ENCODE data around the gene DNAJC4.
A peak's percentile ranks its signal among the peaks of the same experiment; 100 is the strongest.

DNAJC4 gene

GRCh38 chr11:64261556-64262080 is 31.3 kb downstream of the DNAJC4 start:
- no peak for DNase-seq

DNA sequence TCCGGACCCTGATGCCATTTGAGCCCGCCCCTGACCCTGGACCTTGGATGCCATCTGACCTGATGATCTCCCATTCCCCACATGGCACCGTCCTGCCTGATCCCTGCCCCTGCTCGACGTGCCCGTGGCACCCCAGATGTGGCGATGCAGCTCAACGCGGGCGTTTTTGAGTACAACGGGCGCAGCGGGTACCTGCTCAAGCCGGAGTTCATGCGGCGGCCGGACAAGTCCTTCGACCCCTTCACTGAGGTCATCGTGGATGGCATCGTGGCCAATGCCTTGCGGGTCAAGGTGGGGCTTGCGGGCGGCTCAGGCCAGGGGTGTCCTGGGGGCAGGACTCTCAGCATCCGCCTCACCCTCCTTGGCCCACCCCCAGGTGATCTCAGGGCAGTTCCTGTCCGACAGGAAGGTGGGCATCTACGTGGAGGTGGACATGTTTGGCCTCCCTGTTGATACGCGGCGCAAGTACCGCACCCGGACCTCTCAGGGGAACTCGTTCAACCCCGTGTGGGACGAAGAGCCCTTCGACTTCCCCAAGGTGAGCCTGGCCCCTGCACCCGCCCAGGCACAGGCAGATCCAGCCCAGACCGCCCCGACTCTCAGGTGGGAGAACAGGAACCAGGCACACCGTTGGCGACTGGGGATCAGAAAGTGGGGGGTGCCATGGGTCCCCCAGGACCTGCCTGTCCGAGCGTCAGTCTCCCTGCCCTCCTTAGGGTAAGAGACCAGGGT is 32.1 kb downstream of the DNAJC4 start:
- DNase-seq = no peak

GRCh38 chr11:64263021-64263946 is 32.9 kb downstream of the DNAJC4 start:
- DNase-seq = no peak

DNA sequence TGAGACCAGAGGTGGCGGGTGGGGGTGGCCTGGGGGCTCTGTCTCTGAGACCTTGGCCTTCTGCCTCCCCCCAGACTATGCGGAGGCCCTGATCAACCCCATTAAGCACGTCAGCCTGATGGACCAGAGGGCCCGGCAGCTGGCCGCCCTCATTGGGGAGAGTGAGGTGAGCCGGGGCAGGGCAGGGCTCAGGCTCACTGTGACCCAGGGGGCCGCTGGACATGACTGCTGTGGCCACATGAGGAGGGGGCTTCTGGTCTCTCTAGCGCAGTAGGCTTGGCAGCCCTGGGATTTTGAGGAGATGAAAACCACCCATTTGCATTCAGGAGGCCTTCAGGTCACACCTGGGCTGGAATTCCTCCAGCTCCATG is 33.6 kb downstream of the DNAJC4 start:
- DNase-seq = no peak

DNA sequence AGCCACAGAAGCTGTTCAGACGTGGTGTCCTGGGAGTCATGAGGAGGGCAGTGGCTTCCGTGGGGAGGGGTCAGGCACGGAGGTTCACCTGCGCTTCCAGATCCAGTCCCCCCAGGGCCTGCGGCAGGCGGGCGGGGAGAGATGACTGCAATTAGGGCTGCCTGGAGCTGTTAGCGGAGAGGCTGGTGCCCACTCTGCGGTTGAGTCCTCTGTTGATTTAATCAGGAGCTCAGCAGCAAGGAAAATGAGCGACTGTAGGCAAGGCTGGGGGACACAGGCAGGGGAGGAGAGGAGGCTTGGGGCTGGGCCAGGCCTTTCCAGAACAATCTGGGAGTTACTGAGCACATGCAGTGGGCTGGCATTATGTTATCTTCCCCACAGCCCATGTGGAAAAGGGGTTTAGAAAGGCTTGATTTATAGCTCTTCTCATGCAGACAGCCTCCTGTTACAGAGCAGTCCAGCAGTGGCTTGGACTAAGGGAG is 34.1 kb downstream of the DNAJC4 start:
- DNase-seq = no peak

- no peak for DNase-seq
Observed at GRCh38 chr11:64265176-64266160, 35.1 kb downstream of the DNAJC4 start.

GRCh38 chr11:64266339-64266738 is 36.0 kb downstream of the DNAJC4 start:
- no peak for DNase-seq

DNA sequence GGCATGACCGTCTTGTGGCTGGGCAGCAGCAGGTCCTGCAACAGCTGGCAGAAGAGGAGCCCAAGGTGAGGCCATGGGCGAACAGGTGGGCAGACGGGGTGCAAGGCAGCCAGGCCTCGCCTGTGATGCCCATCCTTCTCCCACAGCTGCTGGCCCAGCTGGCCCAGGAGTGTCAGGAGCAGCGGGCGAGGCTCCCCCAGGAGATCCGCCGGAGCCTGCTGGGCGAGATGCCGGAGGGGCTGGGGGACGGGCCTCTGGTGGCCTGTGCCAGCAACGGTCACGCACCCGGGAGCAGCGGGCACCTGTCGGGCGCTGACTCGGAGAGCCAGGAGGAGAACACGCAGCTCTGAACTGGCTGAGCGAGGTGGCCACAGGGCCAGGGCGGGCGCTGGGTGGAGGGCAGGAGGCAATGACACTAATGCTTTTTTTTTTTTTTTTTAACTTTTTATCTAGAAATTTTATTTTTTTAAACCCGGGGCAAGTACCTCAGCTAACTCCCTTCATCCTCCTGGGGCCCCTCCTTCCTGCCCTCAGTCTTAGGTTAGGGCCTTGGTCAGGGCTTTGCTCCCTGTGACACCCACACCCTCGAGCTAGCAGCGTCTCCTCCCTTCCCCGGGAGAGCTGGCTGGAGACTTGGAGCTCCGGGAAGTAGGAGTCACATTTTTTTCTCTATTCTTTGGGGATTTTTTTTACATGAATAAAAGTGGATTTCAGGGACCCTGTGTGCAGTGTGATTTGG is 37.0 kb downstream of the DNAJC4 start:
- DNase-seq = no peak

GRCh38 chr11:64268025-64268892 is 37.9 kb downstream of the DNAJC4 start:
- peak; percentile 77 for DNase-seq

DNA sequence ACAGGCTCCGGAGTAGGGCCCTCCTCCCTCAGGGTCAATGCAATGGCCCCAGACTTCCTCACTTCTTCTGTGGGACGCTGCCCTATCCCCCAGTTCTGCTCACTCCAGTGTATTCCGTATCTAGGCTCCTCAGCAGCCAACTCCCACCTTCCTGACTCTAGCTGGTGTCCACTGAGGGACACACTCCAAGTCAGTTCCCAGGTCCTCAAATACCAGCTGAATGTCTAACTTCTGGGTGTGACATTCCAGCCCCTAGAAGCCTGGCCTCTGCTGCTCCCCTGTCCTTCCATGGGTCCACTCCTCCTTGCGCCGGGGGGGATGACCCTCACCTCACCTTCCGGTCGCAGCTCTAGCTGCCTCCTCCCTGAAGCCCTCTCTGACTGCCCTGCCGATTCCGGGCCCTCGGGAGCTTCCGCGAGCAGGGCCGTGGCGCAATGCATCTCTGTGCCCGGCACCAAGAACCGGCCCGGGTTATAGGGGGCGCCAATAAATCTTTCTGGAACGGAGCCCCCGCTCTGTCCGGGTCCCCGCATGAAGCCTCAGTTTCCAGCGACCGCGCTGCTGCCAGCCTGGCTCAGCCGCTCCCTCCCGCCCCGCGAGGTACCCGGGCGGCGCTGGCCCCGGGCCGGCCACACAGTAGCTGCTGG is 38.7 kb downstream of the DNAJC4 start:
- DNase-seq = peak; percentile 73

DNA sequence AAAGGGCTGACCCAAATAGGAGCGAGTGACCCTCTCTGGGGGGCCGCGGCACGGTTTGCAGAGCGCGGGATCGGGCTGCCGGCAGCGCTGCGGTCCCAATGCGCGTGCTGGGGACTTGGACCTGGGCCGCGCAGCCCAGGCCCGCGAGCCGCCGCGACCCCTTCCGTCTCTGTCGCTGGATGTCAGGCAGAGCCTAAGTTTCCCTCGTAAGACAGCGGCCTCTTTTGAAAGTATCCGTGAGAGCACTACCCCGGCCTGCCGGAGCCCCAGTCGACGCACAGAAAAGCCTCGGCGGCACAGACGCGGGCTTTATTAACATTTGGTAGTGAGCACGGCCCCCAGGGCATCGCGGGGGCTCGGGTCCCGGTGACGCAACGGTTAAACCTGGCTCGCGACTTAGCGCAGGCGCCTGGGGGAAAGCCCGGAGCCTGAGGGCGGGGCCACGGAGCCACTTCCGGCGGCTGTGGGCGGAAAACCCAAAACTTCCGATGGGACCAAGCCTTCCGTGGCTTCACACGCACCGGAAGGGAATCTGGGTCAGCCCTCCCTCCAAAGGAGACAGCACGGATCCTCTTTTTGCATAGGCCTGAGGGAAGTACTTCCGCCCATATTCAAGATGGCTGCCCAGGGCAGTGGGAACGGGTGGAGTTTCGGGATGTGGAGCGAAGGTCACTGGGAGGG is 39.3 kb downstream of the DNAJC4 start:
- peak; percentile 99 for DNase-seq

DNA sequence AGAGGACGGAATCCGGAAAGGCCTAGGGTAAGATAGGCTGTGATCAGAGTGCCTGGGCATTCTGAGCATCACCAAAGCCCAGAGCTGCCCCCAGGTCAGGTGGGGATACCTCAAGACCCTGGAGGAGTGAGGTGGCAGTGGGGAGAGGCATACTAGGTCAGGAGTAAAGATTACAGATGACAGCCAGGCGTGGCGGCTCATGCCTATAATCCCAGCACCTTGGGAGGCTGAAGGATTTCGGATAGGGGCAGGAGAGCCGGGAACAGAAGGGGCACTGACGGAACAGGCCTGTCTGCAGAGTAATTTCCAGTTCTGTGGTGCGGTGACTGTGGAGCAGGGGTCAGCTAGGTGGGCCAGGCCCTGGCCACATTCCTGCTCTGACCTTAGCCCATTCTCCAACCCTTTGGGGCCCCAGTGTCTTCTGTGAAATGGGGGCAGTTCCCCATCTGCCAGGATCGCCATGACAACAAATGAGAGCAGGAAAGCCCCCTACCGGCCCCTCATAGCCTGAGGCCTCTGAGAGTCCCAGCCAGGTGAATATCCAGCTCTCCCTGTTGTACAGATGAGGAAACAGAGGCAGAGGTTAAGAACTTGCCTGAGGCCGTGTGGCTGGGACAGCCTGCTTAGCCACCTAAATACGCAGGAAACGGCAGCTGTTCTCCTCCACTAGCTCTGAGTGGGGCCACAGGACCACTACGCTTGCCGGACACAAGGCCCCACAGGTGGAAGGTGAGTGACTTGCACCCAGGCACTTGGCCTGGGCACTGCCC is 44.9 kb downstream of the DNAJC4 start:
- DNase-seq = peak; percentile 24

- DNase-seq = no peak
Observed at GRCh38 chr11:64275841-64276240, 45.5 kb downstream of the DNAJC4 start.

GRCh38 chr11:64276653-64277431 is 46.5 kb downstream of the DNAJC4 start:
- DNase-seq = peak; percentile 22

DNA sequence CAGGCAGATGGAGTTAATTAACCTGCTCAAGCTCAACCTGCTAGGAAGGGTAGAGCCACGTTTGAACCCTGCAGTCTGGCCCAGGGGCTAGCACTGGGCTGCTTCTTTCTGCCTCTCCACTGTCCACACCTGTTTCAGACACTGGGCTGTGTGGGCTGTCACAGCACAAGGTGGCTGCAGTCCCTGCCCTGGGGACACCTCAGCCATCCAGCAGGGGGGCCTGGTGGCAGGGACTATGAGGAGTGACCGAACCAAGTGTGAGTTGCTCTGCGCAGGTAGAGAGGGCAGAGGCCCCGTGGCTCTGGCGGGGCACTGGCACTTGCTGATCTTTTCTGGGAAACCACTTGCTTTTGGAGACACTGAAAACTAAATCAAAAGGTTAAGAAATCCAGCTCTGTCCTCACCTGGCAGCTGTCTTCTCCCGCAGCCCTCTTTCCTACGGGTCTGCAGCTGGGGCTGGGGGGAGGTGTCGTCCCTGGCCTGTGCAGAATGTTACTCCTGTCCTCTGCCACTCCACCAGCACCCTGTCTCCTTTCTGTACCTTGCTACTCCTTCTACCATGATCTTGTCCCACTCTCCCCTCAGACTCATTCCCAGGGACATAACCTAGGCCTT is 48.3 kb downstream of the DNAJC4 start:
- DNase-seq = no peak

- DNase-seq = no peak
Observed at GRCh38 chr11:64281957-64282770, 51.8 kb downstream of the DNAJC4 start.

All from left hindlimb (tissue), 1 donor.